HAP-1 (cell line): ENCODE data around the gene CFAP126.
"Not testable (repeated sequence)": the region's sequence is repeated elsewhere in the genome, so short reads cannot be mapped to it uniquely, and the experiment has no call there.

Experiments used
- DNase-seq, 2 experiments: peaks; one replicate each; pipeline ENCODE4 v3.0.0-alpha.2; 2016 to 2020; ENCODE audit warnings: low spot score in 2 of 2
- H3K27me3 ChIP-seq: fragments of 250-450 bp; sonication (Bioruptor Pico); 2 replicates; pipeline ENCODE4 v1.5.1; 2020; ENCODE audit warnings: low read depth, mild to moderate bottlenecking, moderate library complexity
- H3K36me3 ChIP-seq: fragments of 250-450 bp; sonication (Bioruptor Pico); replicated peaks from 2 replicates; pipeline ENCODE4 v1.5.1; 2020; ENCODE audit warnings: mild to moderate bottlenecking
- H3K4me1 ChIP-seq: fragments of 250-450 bp; sonication (Bioruptor Pico); 2 replicates; pipeline ENCODE4 v1.5.1; 2020; ENCODE audit warnings: mild to moderate bottlenecking
- H3K4me3 ChIP-seq: fragments of 250-450 bp; sonication (Bioruptor Pico); 2 replicates; pipeline ENCODE4 v1.5.1; 2020; ENCODE audit warnings: mild to moderate bottlenecking, moderate library complexity
- H3K9me3 ChIP-seq: fragments of 250-450 bp; sonication (Bioruptor Pico); 2 replicates; pipeline ENCODE4 v1.5.1; 2020; ENCODE audit warnings: mild to moderate bottlenecking, moderate library complexity
- in situ Hi-C: fragments of 300-500 bp; cut with MboI; formaldehyde crosslinking; loops from 3 replicates; pipeline ENCODE4 v1.14.3; 2020; ENCODE audit warnings: low sequenced_read_pairs, inconsistent platforms, mixed read lengths

The CFAP126 gene

DNA sequence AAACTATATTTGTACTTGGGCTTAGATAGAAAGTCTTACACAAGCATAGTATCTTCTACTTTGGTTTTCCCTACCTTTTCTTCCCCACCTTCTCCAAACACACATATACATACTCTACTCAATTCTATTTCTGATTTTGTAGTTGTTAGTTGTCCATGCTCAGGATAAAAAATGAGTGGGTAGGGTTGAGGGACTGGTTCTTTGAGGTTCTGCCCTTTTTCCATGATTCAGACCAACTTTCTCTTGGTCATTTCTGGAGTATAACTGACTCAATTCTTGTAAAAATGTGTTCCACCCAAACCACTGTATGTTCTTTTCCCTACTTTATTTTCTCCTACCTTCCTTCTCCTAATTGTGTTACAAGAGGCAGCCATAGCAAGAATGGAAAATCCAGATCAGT, 3.3 kb downstream of the CFAP126 start:
- in situ Hi-C loops = no loop called here
- H3K4me1 ChIP-seq = no peaks in the 10 kb centered on the region; the same call in 1 of the 2 replicates
- H3K9me3 ChIP-seq = no peaks in the 10 kb centered on the region
- peaks cover 30% of the 10 kb centered on the region for H3K36me3 ChIP-seq
- H3K27me3 ChIP-seq = no peaks in the 10 kb centered on the region
- no peak for DNase-seq
- no peak overlapping the region for H3K4me3 ChIP-seq

GRCh38 chr1:161359291-161359690, 8.4 kb downstream of the CFAP126 start:
- no peak for DNase-seq

GRCh38 chr1:161357073-161357472, 10.6 kb downstream of the CFAP126 start:
- Histone ChIP-seq H3K27me3 (no peaks in the 10 kb centered on the region), H3K9me3 (no peaks in the 10 kb centered on the region), H3K4me3 (no peak overlapping the region), H3K36me3 (peaks cover 3% of the 10 kb centered on the region; the same call in 1 of the 2 replicates), H3K4me1 (no peaks in the 10 kb centered on the region)
- no peak for DNase-seq
- in situ Hi-C loops = no loop called here

More at GRCh38 chr1:161359291-161359690, 8.4 kb downstream of the CFAP126 start:
- no peak overlapping the region for H3K4me3 ChIP-seq
- no peaks in the 10 kb centered on the region for H3K9me3 ChIP-seq
- in situ Hi-C loops = no loop called here
- no peaks in the 10 kb centered on the region for H3K27me3 ChIP-seq
- peaks cover 12% of the 10 kb centered on the region for H3K36me3 ChIP-seq
- H3K4me1 ChIP-seq = no peaks in the 10 kb centered on the region

GRCh38 chr1:161351482-161351881, 16.2 kb downstream of the CFAP126 start:
- peaks cover 4% of the 10 kb centered on the region; the same call in 1 of the 2 replicates for H3K36me3 ChIP-seq
- no peaks in the 10 kb centered on the region for H3K9me3 ChIP-seq
- H3K4me3 ChIP-seq = no peak overlapping the region
- no peaks in the 10 kb centered on the region for H3K4me1 ChIP-seq
- in situ Hi-C loops = no loop called here
- DNase-seq = no peak
- no peaks in the 10 kb centered on the region for H3K27me3 ChIP-seq

DNA sequence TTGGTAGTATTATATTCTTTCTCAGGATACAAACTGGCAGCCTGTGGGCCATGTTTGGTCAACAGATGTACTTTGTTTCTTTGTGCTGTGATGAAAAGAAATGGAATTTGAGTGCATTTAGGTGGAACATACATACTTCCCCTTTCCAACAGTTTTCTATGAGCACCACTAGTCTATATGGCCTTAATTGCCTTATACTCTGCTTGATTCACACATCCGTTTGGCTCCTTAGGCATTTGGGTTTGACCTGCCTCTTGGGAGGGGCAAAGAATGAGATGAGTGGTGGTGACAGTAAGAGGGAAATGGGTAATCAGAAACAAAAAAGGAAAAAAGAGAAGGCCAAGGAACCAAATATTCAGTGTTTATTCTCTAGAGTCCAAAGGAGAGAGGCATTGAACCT, 17.0 kb downstream of the CFAP126 start:
- no peak for DNase-seq
- Histone ChIP-seq H3K4me1 (no peaks in the 10 kb centered on the region), H3K9me3 (no peaks in the 10 kb centered on the region), H3K27me3 (no peaks in the 10 kb centered on the region), H3K4me3 (no peak overlapping the region), H3K36me3 (peaks cover 7% of the 10 kb centered on the region; the same call in 1 of the 2 replicates)
- in situ Hi-C loops = no loop called here

- H3K36me3 ChIP-seq = peaks cover 46% of the 10 kb centered on the region
- no peak overlapping the region for H3K4me3 ChIP-seq
- no peaks in the 10 kb centered on the region for H3K9me3 ChIP-seq
- no peaks in the 10 kb centered on the region for H3K27me3 ChIP-seq
- no peak for DNase-seq
- H3K4me1 ChIP-seq = no peaks in the 10 kb centered on the region; the same call in 1 of the 2 replicates
- in situ Hi-C loops = no loop called here
These were observed 24.9 kb downstream of the CFAP126 start for GRCh38 chr1:161342821-161343220.

- peaks cover 48% of the 10 kb centered on the region for H3K36me3 ChIP-seq
- H3K27me3 ChIP-seq = no peaks in the 10 kb centered on the region
- in situ Hi-C loops = no loop called here
- H3K4me3 ChIP-seq = no peak overlapping the region
- no peaks in the 10 kb centered on the region; the same call in 1 of the 2 replicates for H3K4me1 ChIP-seq
- no peak for DNase-seq
- H3K9me3 ChIP-seq = no peaks in the 10 kb centered on the region
These were observed 25.5 kb downstream of the CFAP126 start for GRCh38 chr1:161342177-161342576.

DNA sequence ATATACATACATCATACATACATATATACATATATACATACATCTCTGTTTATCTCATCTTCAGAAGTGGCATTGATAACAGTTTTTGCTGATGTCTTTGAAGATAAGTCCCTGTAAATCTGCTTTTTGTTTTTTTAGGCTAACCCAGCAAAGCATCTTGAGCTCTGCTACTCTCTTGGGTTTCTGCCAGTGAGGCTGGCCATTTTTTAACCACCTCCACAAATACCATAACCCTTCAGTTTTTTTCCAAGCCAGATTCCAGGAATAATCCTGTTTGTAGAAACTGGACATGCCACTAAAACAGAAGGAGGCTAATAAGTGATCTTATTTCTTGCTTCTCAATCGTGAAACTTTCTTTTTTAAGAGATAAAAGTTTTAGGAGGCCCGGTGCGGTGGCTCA, 31.9 kb downstream of the CFAP126 start:
- DNase-seq = no peak
- Histone ChIP-seq H3K27me3 (no peaks in the 10 kb centered on the region), H3K4me1 (no peaks in the 10 kb centered on the region), H3K4me3 (no peak overlapping the region), H3K9me3 (no peaks in the 10 kb centered on the region), H3K36me3 (peaks cover 55% of the 10 kb centered on the region)
- in situ Hi-C loops = no loop called here

DNA sequence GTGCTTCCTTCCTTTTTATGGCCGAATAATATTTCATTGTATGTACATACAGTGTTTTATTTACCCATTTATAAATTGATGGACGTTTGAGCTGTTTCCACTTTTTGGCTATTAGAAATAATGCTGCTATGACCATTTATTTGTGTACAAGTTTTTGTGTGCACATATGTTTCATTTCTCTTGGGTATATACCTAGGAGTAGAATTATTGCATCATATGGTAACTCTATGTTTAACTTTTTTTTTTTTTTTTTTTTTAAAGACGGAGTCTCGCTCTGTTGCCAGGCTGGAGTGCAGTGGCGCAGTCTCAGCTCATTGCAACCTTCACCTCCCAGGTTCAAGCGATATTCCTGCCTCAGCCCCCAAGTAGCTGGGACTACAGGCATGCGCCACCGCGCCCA, 34.5 kb downstream of the CFAP126 start:
- Histone ChIP-seq H3K27me3 (no peaks in the 10 kb centered on the region), H3K9me3 (no peaks in the 10 kb centered on the region), H3K4me1 (peaks cover 12% of the 10 kb centered on the region), H3K36me3 (peaks cover 69% of the 10 kb centered on the region), H3K4me3 (no peak overlapping the region)
- in situ Hi-C loops = no loop called here
- DNase-seq = no peak

DNA sequence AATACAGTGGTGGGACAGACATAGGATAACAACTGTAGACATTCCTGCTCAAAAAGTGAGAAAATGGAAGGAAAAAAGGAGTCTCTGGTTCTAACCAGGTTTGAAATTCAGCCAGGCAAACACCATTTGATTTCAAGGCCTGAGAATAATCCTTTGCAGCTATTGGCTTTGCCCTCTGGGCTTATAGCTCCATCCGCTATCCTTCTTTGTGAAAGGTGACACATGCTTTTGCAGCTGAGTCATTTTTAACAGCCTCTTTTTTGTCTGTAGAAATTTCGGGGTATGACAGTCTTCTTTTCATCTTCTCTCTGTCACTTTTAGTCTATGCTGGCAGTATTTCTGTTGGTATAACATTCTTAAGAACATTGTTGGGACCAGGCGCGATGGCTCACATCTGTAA, 37.3 kb downstream of the CFAP126 start:
- peaks cover 12% of the 10 kb centered on the region for H3K4me1 ChIP-seq
- in situ Hi-C loops = no loop called here
- no peak overlapping the region for H3K4me3 ChIP-seq
- no peaks in the 10 kb centered on the region for H3K9me3 ChIP-seq
- H3K27me3 ChIP-seq = no peaks in the 10 kb centered on the region
- H3K36me3 ChIP-seq = peaks cover 78% of the 10 kb centered on the region
- peak in 1 of 2 experiments; percentile 21 for DNase-seq

GRCh38 chr1:161324020-161324419, 43.7 kb downstream of the CFAP126 start:
- DNase-seq = no peak
- no peaks in the 10 kb centered on the region for H3K9me3 ChIP-seq
- H3K27me3 ChIP-seq = no peaks in the 10 kb centered on the region
- H3K4me1 ChIP-seq = no peaks in the 10 kb centered on the region; the same call in 1 of the 2 replicates
- peaks cover 42% of the 10 kb centered on the region for H3K36me3 ChIP-seq
- no peak overlapping the region for H3K4me3 ChIP-seq
- in situ Hi-C loops = no loop called here

GRCh38 chr1:161315841-161316674, 51.6 kb downstream of the CFAP126 start:
- H3K36me3 ChIP-seq, H3K9me3 ChIP-seq, H3K27me3 ChIP-seq, in situ Hi-C loops, H3K4me3 ChIP-seq: not testable (repeated sequence)
- DNase-seq = peak; percentile 64 to 78
- peaks cover 28% of the 10 kb centered on the region for H3K4me1 ChIP-seq
